Activated CD4-positive, alpha-beta memory T cell treated with anti-CD3 and anti-CD28 coated beads, Interleukin-2, amount 10 ng/mL, durations not matched to agents 7 days and 5 days (primary cell): ENCODE data around the gene ABHD8. TPM values are rescaled to one million over a fixed set of nuclear protein-coding genes. Genes with fewer than 3 reads are reported as not detected.

ENCODE experiments used
- CTCF ChIA-PET: fragments of 350-600 bp; sonication (Branson Sonifier 250); formaldehyde crosslinking; loops from one replicate; lab custom pipeline; 2021; ENCODE audit warnings: antibody characterized with exemption, inconsistent platforms; lab: Charles Lee
- POLR2A ChIA-PET: fragments of 350-600 bp; sonication (Branson Sonifier 250); formaldehyde crosslinking; loops from one replicate; lab custom pipeline; 2021; ENCODE audit warnings: antibody characterized with exemption; lab: Charles Lee
- DNase-seq: peaks from one replicate; pipeline ENCODE4 v3.0.0-alpha.2; 2020
- H3K27ac Mint-ChIP-seq: one replicate; pipeline ENCODE4 v1.8.0; 2021; ENCODE audit warnings: mild to moderate bottlenecking, mixed read lengths
- H3K27me3 Mint-ChIP-seq: one replicate; pipeline ENCODE4 v1.8.0; 2021; ENCODE audit warnings: mixed read lengths
- H3K36me3 Mint-ChIP-seq: one replicate; pipeline ENCODE4 v1.8.0; 2021; ENCODE audit warnings: low read depth, mixed read lengths
- H3K4me1 Mint-ChIP-seq: one replicate; pipeline ENCODE4 v1.8.0; 2021; ENCODE audit warnings: mixed read lengths
- H3K4me3 Mint-ChIP-seq: one replicate; pipeline ENCODE4 v1.8.0; 2021; ENCODE audit warnings: mild to moderate bottlenecking, mixed read lengths
- H3K9me3 Mint-ChIP-seq: one replicate; pipeline ENCODE4 v1.8.0; 2021; ENCODE audit warnings: mixed read lengths
- total RNA-seq, 2 experiments: library from RNA; stranded (reverse); gene quantifications; one replicate each; pipeline ENCODE4 v1.2.3, GENCODE V29; 2021

ABHD8 gene
- total RNA-seq, 2 experiments from 2014 or later: 10.6 to 12.2 TPM

DNA sequence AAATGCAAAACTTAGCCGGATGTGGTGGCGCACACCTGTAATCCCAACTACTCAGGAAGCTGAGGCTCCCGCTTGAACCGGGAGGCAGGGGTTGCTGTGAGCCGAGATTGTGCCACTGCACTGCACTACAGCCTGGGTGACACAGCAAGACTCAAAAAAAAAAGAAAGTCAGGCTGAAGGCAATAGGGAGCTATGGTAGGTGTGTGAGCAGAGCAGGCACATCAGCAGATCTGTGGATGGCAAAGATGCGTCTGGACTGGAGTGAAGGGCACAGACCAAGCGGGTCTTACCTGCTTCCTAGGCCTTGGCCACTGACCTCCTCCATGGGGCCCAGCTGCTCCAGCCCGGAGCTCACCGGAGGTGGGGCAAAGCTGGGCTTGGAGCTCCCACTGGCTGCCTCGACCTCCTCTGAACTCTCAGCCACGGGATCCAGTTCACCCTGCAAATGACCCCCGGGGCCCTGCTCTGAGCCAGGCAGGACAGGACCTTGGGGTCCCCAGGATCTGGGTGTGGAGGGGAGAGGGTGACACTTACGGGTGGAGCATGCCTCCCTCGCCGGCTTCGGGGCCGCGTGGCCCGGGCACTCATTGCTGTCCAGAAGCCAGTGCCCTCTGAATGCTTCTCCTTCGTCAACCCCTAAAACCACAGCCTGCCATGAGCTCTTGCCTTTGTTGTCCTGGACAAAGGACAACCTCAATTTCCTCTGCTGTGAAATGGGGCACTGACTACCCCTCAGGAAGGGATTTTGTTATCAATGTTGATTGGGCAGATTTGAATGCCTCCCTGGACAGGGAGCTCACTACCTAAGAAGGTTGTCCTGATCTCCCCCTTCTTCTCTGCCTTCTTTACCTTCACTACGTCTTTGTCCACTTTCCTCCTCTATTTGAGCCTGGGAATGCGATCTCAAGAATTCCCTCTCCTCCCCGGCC, 39.2 kb downstream of the ABHD8 start:
- Mint-ChIP-seq H3K4me1 (peaks cover 34% of the 10 kb centered on the region), H3K9me3 (no peaks in the 10 kb centered on the region), H3K4me3 (no peak overlapping the region), H3K27ac (no peak overlapping the region), H3K27me3 (no peaks in the 10 kb centered on the region), H3K36me3 (no peaks in the 10 kb centered on the region)
- DNase-seq: no peak
- CTCF ChIA-PET: interaction anchor here (1.1 to 7.9 kb wide), 5 partner anchors 18 to 58 kb away, joined by 3 to 64 read pairs (median 6); partner anchors contain the start of genes ANKLE1 and DDA1
- POLR2A ChIA-PET: interaction anchor here (1.0 to 1.3 kb wide), 4 partner anchors 12 to 156 kb away, joined by 3 read pairs; partner anchors contain the start of genes MVB12A and OCEL1

DNA sequence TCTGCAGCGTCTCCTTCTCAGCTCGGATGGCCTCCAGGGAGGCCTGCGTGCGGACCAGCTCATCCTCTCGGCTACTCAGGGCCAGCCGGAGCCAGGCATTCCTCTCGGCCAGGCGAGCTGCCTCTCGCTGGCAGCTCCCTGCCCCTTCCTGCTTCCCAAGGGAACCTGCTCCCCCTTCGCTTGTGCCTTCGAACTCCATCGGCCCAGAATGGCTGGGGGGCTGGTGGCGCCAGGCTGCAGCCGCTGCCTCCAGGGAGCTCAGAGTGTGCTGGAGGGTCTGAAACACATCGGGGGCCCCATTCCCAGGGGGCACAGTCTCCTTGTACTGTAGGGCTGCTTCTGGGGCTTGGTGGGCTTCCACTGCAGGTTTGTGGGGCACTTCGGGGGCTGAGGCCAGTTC, 40.7 kb downstream of the ABHD8 start:
- CTCF ChIA-PET: interaction anchor here (0.7 to 7.9 kb wide), 4 partner anchors 19 to 177 kb away, joined by 3 to 64 read pairs (median 4); partner anchors contain the start of gene ANKLE1
- no peak overlapping the region for H3K4me3 Mint-ChIP-seq
- no peaks in the 10 kb centered on the region for H3K9me3 Mint-ChIP-seq
- H3K36me3 Mint-ChIP-seq: no peaks in the 10 kb centered on the region
- no peaks in the 10 kb centered on the region for H3K27me3 Mint-ChIP-seq
- DNase-seq: no peak
- POLR2A ChIA-PET: interaction anchor here (1.3 to 2.5 kb wide), 2 partner anchors 10 to 29 kb away, joined by 3 to 7 read pairs; no protein-coding TSS in a partner anchor
- H3K4me1 Mint-ChIP-seq: peaks cover 26% of the 10 kb centered on the region
- no peak overlapping the region for H3K27ac Mint-ChIP-seq

DNA sequence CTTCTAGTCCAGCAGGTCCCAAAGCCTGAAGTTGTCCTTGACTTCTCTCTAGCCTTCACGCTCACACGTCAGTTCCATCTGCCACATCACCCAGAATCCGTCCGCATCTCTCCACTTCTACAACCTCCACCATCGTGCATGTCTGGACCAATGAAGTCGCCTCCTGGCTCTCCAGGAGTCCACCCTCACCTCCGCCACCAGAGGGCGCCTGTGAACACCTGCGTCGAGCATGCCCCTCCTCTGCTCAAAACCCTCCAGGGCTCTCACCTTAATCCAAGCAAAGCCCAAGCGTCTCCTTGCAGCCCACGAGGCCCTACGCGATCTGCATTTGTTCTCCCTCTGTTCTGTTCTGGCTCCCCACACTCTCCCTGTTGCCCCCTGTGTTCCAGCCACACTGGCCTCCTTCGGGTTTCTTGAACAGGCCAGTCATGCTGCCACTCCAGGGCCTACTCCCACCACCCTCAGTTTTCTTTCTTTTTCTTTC, 42.3 kb downstream of the ABHD8 start:
- Mint-ChIP-seq H3K27ac (no peak overlapping the region), H3K4me3 (no peak overlapping the region), H3K9me3 (no peaks in the 10 kb centered on the region), H3K4me1 (peaks cover 19% of the 10 kb centered on the region), H3K36me3 (no peaks in the 10 kb centered on the region), H3K27me3 (no peaks in the 10 kb centered on the region)
- peak; percentile 92 for DNase-seq
- POLR2A ChIA-PET: interaction anchor here (2.5 kb wide), 1 partner anchor 9 kb away, joined by 7 read pairs; no protein-coding TSS in a partner anchor
- CTCF ChIA-PET: interaction anchor here (0.6 to 7.9 kb wide), 18 partner anchors 9 to 1117 kb away, joined by 3 to 64 read pairs (median 3); partner anchors contain the start of genes ANKLE1, MRPL34 and OCEL1

DNA sequence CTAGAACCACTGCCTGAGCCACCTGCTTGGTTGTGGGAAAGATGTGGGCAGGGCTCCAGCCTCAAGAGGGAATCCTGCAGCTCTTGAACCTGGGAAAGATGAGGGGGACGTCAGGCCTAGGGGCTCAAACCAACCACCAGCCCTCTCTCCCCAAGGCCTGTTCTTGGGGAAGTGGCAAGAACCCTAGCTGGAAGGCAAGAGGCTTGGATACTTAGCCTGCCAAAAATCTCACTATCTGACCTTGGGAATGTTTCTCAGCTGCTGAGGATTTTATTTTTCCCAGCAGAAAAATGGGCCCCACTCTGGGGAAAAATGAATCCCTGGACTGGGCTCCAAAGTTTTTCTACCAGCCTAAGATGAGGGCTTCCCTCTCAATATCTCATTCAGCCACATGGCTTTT, 43.3 kb downstream of the ABHD8 start:
- H3K27ac Mint-ChIP-seq: no peak overlapping the region
- no peak for DNase-seq
- ChIA-PET CTCF (interaction anchor here (0.6 to 7.9 kb wide), 12 partner anchors 12 to 191 kb away, joined by 3 to 64 read pairs (median 4); partner anchors contain the start of genes ANKLE1, MRPL34 and OCEL1), POLR2A (interaction anchor here (1.0 to 2.5 kb wide), 2 partner anchors 8 to 23 kb away, joined by 3 to 7 read pairs; no protein-coding TSS in a partner anchor)
- H3K27me3 Mint-ChIP-seq: no peaks in the 10 kb centered on the region
- peaks cover 16% of the 10 kb centered on the region for H3K4me1 Mint-ChIP-seq
- no peaks in the 10 kb centered on the region for H3K9me3 Mint-ChIP-seq
- no peak overlapping the region for H3K4me3 Mint-ChIP-seq
- no peaks in the 10 kb centered on the region for H3K36me3 Mint-ChIP-seq

DNA sequence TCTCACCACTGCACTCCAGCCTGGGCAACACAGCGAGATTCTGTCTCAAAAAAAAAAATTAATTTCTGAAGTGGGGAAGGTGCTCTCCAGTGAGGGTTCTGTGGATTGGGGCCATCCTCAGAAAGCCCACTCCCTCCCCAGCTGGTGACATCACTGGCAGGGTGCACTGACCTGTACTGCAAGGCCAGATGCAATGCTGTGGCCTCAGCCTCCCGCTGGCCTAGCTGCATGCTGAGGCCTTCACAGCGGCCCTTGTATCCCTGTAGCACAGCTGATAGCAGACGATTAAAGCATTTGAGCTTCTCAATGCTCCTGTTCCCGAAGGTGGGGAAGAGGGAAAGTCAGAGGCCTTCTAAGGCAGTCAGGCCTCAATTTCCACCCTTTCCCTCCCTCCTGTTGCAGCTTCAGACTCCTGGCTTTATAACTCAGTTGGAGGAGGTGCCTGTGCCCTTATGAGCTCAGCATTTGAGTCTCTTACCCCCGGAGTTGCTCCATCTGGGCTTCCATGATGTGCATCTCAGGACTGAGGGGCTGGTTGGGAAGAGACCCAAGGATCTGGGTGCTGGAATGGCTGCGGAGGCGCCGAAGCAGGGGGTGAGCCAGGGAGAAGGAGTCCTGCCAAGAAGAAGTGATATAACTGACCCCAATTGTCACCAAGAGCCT, 44.0 kb downstream of the ABHD8 start:
- DNase-seq: no peak
- Mint-ChIP-seq H3K27me3 (no peaks in the 10 kb centered on the region), H3K9me3 (no peaks in the 10 kb centered on the region), H3K4me3 (no peak overlapping the region), H3K4me1 (peaks cover 9% of the 10 kb centered on the region), H3K27ac (no peak overlapping the region), H3K36me3 (no peaks in the 10 kb centered on the region)
- POLR2A ChIA-PET: interaction anchor here (1.0 kb wide), 2 partner anchors 8 to 24 kb away, joined by 3 to 4 read pairs; partner anchors contain the start of gene BABAM1
- CTCF ChIA-PET: interaction anchor here (0.7 to 7.9 kb wide), 9 partner anchors 22 to 206 kb away, joined by 3 to 64 read pairs (median 4); partner anchors contain the start of genes ANKLE1 and MRPL34

DNA sequence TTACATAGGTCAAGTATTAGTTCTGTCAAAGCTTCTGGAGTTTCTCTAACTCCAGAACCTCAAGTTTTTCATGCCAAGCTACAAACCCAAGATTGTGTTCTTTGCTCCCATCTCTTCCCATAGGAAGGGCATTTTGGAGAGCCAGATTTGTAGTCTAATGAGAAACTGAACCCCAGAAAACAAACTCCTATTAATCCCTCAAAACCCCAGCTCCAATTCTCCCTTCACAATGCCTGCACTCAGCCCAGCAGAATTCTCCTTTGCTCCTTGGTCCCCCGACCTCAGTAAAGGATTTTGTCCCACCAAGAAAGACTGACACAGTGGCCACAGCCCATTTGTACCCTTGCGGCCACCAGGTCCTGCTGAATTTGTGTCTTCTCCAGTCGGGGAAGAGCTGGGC, 47.1 kb downstream of the ABHD8 start:
- no peak for DNase-seq

DNA sequence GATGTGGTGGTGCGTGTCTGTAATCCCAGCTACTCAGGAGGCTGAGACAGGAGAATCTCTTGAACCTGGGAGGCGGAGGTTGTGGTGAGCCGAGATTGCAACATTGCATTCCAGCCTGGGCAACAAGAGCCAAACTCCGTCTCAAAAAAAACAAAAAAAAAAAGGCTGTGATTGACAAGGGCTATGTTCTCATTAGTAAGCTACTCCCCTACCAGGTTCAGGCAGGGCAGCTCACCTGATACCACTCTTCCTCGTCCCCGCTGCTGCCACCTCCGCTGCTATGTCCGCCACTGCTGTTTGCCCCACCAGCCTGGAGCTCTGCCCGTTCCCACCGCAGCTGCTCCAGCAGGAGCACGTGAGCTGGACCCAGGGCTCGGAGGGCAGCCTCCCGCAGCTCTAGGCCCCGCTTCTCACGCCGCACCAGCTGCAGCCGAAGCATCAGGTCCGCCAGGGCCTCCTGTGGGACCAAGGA, 48.0 kb downstream of the ABHD8 start:
- H3K4me1 Mint-ChIP-seq: no peaks in the 10 kb centered on the region
- no peaks in the 10 kb centered on the region for H3K27me3 Mint-ChIP-seq
- POLR2A ChIA-PET: interaction anchor here (0.7 to 1.0 kb wide), 2 partner anchors 40 to 130 kb away, joined by 3 read pairs; partner anchors contain the start of gene USE1
- no peak overlapping the region for H3K27ac Mint-ChIP-seq
- no peak for DNase-seq
- CTCF ChIA-PET: interaction anchor here (0.9 kb wide), 1 partner anchor 136 kb away, joined by 3 read pairs; no protein-coding TSS in a partner anchor
- no peaks in the 10 kb centered on the region for H3K36me3 Mint-ChIP-seq
- H3K4me3 Mint-ChIP-seq: no peak overlapping the region
- H3K9me3 Mint-ChIP-seq: no peaks in the 10 kb centered on the region

More for the DNA sequence above, 47.1 kb downstream of the ABHD8 start:
- Mint-ChIP-seq H3K27ac (no peak overlapping the region), H3K27me3 (no peaks in the 10 kb centered on the region), H3K4me3 (no peak overlapping the region), H3K4me1 (peaks cover 6% of the 10 kb centered on the region), H3K9me3 (no peaks in the 10 kb centered on the region), H3K36me3 (no peaks in the 10 kb centered on the region)
- POLR2A ChIA-PET: no interaction called here
- CTCF ChIA-PET: interaction anchor here (0.7 kb wide), 1 partner anchor 9 kb away, joined by 3 read pairs; the partner anchor contains the start of gene USHBP1

DNA sequence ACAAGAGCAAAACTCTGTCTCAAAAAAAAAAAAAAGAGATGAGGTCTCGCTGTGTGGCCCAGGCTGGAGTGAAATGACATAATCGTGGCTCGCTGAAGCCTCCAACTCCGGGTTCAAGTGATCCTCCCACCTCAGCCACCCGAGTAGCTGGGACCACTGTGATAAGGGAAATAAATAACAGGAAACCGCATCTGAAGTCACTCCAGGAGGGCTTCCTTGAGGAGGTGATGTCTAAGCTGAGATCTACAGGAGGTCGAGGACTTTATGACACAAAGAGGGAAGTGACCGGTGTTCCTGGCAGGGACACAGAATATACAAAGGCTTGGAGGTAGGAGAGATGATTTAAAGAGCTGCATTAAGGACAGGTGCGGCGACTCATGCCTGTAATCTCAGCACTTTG, 48.6 kb downstream of the ABHD8 start:
- ChIA-PET POLR2A (interaction anchor here (0.7 to 1.0 kb wide), 2 partner anchors 40 to 130 kb away, joined by 3 read pairs; partner anchors contain the start of gene USE1), CTCF (no interaction called here)
- Mint-ChIP-seq H3K4me3 (no peak overlapping the region), H3K4me1 (no peaks in the 10 kb centered on the region), H3K9me3 (no peaks in the 10 kb centered on the region), H3K27me3 (no peaks in the 10 kb centered on the region), H3K36me3 (no peaks in the 10 kb centered on the region), H3K27ac (no peak overlapping the region)
- no peak for DNase-seq

DNA sequence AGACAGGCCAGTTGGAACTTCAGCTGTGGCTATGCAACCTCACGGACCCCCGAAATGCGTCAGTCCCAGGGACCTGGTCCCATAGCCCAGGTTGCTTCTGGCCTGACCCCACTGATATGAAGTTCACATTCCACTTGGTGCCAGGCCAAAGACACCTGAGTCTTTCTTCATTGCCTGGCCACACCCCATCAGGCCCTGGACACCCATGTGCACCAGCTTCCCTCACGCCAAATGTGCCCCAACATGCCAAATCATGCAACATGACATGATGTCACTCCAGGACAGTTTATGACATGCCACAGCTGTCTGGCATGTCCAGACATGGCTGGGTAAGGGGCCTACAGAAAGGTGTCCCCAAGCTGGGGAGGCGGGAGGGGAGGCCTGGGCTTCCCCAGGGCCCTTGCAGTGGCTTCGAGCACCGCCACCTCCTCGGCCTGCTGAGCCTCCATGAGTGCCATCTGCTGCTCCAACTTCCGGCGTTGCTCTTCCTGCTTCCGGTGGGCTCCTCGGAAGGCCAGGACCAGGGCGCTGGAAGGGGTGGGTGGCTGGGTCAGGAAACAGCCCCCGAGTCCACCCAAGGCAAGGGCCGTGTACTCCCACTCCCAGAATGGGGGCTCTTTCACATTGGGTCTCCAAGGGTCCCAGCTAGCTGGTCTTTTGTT, 53.2 kb downstream of the ABHD8 start:
- ChIA-PET CTCF (no interaction called here), POLR2A (interaction anchor here (1.5 kb wide), 1 partner anchor 175 kb away, joined by 3 read pairs; no protein-coding TSS in a partner anchor)
- Mint-ChIP-seq H3K4me1 (peaks cover 6% of the 10 kb centered on the region), H3K27ac (no peak overlapping the region), H3K9me3 (no peaks in the 10 kb centered on the region), H3K27me3 (peaks cover 10% of the 10 kb centered on the region), H3K36me3 (no peaks in the 10 kb centered on the region), H3K4me3 (no peak overlapping the region)
- DNase-seq: no peak

DNA sequence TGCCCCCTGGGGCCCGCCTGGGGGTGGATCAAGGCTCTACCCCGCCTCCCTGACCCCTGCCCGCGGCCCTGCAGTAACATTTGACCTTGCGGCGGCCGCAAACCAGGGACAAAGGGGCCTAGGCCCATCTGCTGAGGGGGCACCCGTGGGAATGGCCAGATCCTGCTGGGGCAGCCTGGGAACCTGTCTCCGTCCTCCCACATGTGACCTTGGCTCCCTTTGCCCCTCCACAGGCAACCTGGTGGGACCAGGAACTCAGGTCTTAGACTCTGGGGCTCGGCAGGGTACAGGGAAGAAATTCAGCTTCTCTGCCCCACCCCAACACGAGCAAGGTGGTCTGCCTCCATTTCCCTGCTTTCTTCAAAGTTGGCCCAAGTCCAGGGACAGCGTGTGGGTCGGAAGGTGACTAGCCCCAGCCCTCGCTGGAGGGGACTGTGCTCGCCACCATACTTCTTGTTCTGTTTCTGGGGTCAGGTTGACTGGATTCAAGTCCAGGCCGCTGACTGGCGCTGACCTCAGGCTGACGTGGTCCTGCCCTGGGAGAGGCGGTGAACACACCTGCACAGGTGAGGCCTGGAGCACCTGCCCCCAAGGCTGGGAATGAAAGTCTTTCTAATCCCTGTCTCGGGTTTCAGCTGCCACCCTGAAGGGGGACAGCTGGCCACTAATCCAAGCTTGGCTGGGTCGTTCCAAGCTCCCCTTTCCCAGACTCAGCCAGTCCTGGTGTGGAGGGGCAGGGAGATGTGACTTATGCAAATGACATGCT, 55.0 kb downstream of the ABHD8 start:
- Mint-ChIP-seq H3K27ac (no peak overlapping the region), H3K36me3 (no peaks in the 10 kb centered on the region), H3K4me3 (no peak overlapping the region), H3K4me1 (peaks cover 10% of the 10 kb centered on the region), H3K9me3 (no peaks in the 10 kb centered on the region), H3K27me3 (peaks cover 17% of the 10 kb centered on the region)
- ChIA-PET POLR2A (no interaction called here), CTCF (no interaction called here)
- DNase-seq: no peak

DNA sequence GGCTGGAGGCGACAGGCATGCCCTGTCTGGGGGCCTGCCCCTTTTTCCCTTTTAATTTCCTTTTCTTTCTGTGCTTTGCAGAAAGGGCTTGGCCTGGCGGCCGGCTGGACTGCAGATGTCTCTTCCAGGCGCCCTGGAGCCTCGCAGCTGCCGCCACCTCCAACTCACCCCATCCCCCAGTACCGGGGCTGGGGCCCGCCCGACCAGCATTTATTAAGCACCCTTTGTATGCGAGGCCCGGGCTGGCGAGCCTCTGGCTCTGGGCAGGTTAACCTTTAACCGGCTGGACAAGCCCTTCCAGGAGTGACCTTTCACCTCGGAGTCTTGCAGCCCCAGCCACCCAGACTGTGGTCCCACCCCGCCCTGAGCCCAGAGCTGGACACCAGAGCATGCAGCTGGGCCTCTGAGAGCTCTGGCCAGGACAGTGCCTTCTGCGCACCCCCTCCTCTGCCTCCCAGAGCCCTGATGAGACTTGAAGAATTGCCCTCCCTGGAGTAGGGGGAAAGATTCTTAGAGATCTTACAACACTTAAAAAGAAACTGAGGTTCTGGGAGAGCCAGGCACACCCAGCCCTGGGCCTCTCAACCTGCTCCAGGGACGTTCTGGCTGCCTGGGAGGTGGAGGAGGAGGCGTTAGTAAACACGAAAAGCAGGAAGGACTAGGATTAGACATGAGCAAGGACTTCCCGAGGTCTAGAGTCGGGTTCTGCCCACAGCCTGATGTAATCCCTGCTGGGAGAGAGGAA, 56.4 kb downstream of the ABHD8 start:
- Mint-ChIP-seq H3K36me3 (no peaks in the 10 kb centered on the region), H3K27ac (no peak overlapping the region), H3K9me3 (no peaks in the 10 kb centered on the region), H3K4me1 (peaks cover 10% of the 10 kb centered on the region), H3K27me3 (peaks cover 17% of the 10 kb centered on the region), H3K4me3 (peak overlapping the region; percentile 47)
- ChIA-PET CTCF (no interaction called here), POLR2A (no interaction called here)
- DNase-seq: no peak
